ENCODE data around the gene PEX10. TPM values are rescaled to one million over a fixed set of nuclear protein-coding genes. Genes with fewer than 3 reads are reported as not detected.

Gene PEX10
- total and polyA plus RNA-seq, 2 of the 8 experiments (the other 6 are each of a cell fraction or from before 2014, with no cell fraction given): 24.3 to 26.9 TPM

GRCh38 chr1:2389644-2390043, 22.7 kb downstream of the PEX10 start (continued):
- no peak for TF ChIP-seq CHD7 (IDR thresholded peaks at IDR 0.05; ENCODE audit: insufficient replicate concordance, low read length)

Data from H1 (cell line).